ENCODE results near the gene ZFP36. TPM values are rescaled to one million over a fixed set of nuclear protein-coding genes. Genes with fewer than 3 reads are reported as not detected.

ZFP36 gene
- total and polyA plus RNA-seq, 3 experiments from 2014 or later = 32.8 to 355 (median 36.4) TPM

- no peak for DNase-seq
- H3K9me3 ChIP-seq (ENCODE audit: low read length) = no peaks in the 10 kb centered on the region
- H3K4me1 Mint-ChIP-seq = peaks cover 43 to 74% (median 59%) of the 10 kb centered on the region in 3 donors
- H3K9me3 Mint-ChIP-seq = no peaks in the 10 kb centered on the region
- H3K4me1 ChIP-seq (ENCODE audit: insufficient read depth, low read length) = peaks cover 71% of the 10 kb centered on the region
- H3K36me3 Mint-ChIP-seq = peaks cover 3 to 26% (median 5%) of the 10 kb centered on the region in 3 donors
- H3K4me3 ChIP-seq (ENCODE audit: low read length) = no peak overlapping the region
- ChIA-PET CTCF (interaction anchor here (8.9 kb wide), 1 partner anchor 12 kb away, joined by 207 read pairs; the partner anchor contains the start of gene PLEKHG2), POLR2A (interaction anchor here (2.3 to 3.7 kb wide), 3 partner anchors 8 to 12 kb away, joined by 17 to 96 read pairs (median 38); partner anchors contain the start of genes PLEKHG2 and ZFP36)
- H3K36me3 ChIP-seq (ENCODE audit: insufficient read depth, low read length) = peaks cover 12% of the 10 kb centered on the region
- H3K27me3 ChIP-seq (ENCODE audit: insufficient read depth, low read length, poor library complexity, severe bottlenecking) = no peaks in the 10 kb centered on the region
- peak overlapping the region in 6 of 7 donors; percentile 28 to 73 (median 64) for H3K4me3 Mint-ChIP-seq
- H3K27me3 Mint-ChIP-seq = no peaks in the 10 kb centered on the region
- H3K27ac Mint-ChIP-seq = peak overlapping the region; percentile 81 to 100 (median 98)
- H3K27ac ChIP-seq (ENCODE audit: low read depth, low read length) = no peak overlapping the region
Measured at GRCh38 chr19:39399668-39400050, 7.0 kb upstream of the ZFP36 start.

DNA sequence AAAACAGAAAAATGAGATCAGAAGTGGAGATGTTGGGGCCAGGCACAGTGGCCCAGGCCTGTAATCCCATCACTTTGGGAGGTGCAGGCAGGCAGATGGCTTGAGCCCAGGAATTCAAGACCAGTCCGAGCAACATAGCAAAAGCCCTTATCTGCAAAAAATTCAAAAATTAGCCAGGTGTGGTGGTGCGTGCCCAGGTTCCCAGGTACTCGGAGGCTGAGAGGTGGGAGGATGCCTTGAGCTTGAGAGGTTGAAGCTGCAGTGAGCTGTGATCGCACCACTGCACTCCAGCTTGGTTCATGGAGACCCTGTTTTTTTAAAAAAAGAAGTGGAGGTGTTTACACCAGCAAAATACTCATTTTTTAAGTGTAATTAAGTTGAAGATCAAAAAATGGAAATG is 6.6 kb upstream of the ZFP36 start:
- DNase-seq = no peak
- Histone ChIP-seq H3K27ac (ENCODE audit: low read depth, low read length) (no peak overlapping the region), H3K36me3 (ENCODE audit: insufficient read depth, low read length) (peaks cover 9% of the 10 kb centered on the region), H3K27me3 (ENCODE audit: insufficient read depth, low read length, poor library complexity, severe bottlenecking) (no peaks in the 10 kb centered on the region), H3K4me3 (ENCODE audit: low read length) (no peak overlapping the region), H3K9me3 (ENCODE audit: low read length) (no peaks in the 10 kb centered on the region), H3K4me1 (ENCODE audit: insufficient read depth, low read length) (peaks cover 75% of the 10 kb centered on the region)
- CTCF ChIA-PET = interaction anchor here (1.2 to 8.9 kb wide), 3 partner anchors 9 to 35 kb away, joined by 6 to 207 read pairs (median 7); partner anchors contain the start of genes MED29, PAF1, PLEKHG2 and RPS16
- H3K27ac Mint-ChIP-seq = peak overlapping the region; percentile 81 to 100 (median 99)
- POLR2A ChIA-PET = interaction anchor here (0.7 to 3.1 kb wide), 3 partner anchors 9 to 94 kb away, joined by 3 to 38 read pairs (median 17); partner anchors contain the start of gene PLEKHG2
- peaks cover 3 to 22% (median 4%) of the 10 kb centered on the region in 3 donors for H3K36me3 Mint-ChIP-seq
- no peaks in the 10 kb centered on the region for H3K9me3 Mint-ChIP-seq
- H3K4me1 Mint-ChIP-seq = peaks cover 44 to 76% (median 60%) of the 10 kb centered on the region in 3 donors
- peak overlapping the region in 6 of 7 donors; percentile 28 to 73 (median 64) for H3K4me3 Mint-ChIP-seq
- no peaks in the 10 kb centered on the region for H3K27me3 Mint-ChIP-seq

GRCh38 chr19:39401070-39401548 is 5.5 kb upstream of the ZFP36 start:
- peak overlapping the region; percentile 77 to 89 (median 80) for H3K4me3 Mint-ChIP-seq
- no peak for DNase-seq
- H3K9me3 Mint-ChIP-seq = no peaks in the 10 kb centered on the region
- CTCF ChIA-PET = interaction anchor here (0.8 to 8.9 kb wide), 6 partner anchors 10 to 279 kb away, joined by 3 to 207 read pairs (median 6); partner anchors contain the start of genes MED29, PAF1, PLEKHG2 and RPS16
- H3K36me3 ChIP-seq (ENCODE audit: insufficient read depth, low read length) = peaks cover 5% of the 10 kb centered on the region
- peaks cover 0 to 14% (median 0%) of the 10 kb centered on the region in 3 donors for H3K36me3 Mint-ChIP-seq
- peak overlapping the region; percentile 96 to 100 (median 99) for H3K27ac Mint-ChIP-seq
- H3K27me3 Mint-ChIP-seq = peaks cover 0 to 2% of the 10 kb centered on the region in 2 donors
- peaks cover 51 to 84% (median 68%) of the 10 kb centered on the region in 3 donors for H3K4me1 Mint-ChIP-seq
- no peaks in the 10 kb centered on the region for H3K9me3 ChIP-seq (ENCODE audit: low read length)
- H3K4me3 ChIP-seq (ENCODE audit: low read length) = peak overlapping the region; percentile 32
- no peaks in the 10 kb centered on the region for H3K27me3 ChIP-seq (ENCODE audit: insufficient read depth, low read length, poor library complexity, severe bottlenecking)
- H3K27ac ChIP-seq (ENCODE audit: low read depth, low read length) = peak overlapping the region; percentile 99
- POLR2A ChIA-PET = interaction anchor here (0.5 to 3.1 kb wide), 9 partner anchors 8 to 191 kb away, joined by 3 to 38 read pairs (median 5); partner anchors contain the start of genes MED29, PAF1, PLEKHG2 and RPS16
- peaks cover 86% of the 10 kb centered on the region for H3K4me1 ChIP-seq (ENCODE audit: insufficient read depth, low read length)

- H3K27ac ChIP-seq (ENCODE audit: low read depth, low read length) = peak overlapping the region; percentile 99
- peaks cover 5% of the 10 kb centered on the region for H3K36me3 ChIP-seq (ENCODE audit: insufficient read depth, low read length)
- H3K4me3 ChIP-seq (ENCODE audit: low read length) = peak overlapping the region; percentile 10
- POLR2A ChIA-PET = interaction anchor here (0.5 to 3.1 kb wide), 11 partner anchors 7 to 192 kb away, joined by 3 to 38 read pairs (median 4); partner anchors contain the start of genes MED29, PAF1, PLEKHG2 and RPS16
- Mint-ChIP-seq H3K4me3 (peak overlapping the region; percentile 77 to 89 (median 80)), H3K9me3 (peaks cover 0 to 1% (median 0%) of the 10 kb centered on the region in 5 donors), H3K27ac (peak overlapping the region; percentile 96 to 100 (median 99)), H3K4me1 (peaks cover 53 to 88% (median 71%) of the 10 kb centered on the region in 3 donors), H3K27me3 (peaks cover 0 to 3% of the 10 kb centered on the region in 2 donors), H3K36me3 (peaks cover 0 to 17% (median 0%) of the 10 kb centered on the region in 3 donors)
- H3K9me3 ChIP-seq (ENCODE audit: low read length) = no peaks in the 10 kb centered on the region
- H3K27me3 ChIP-seq (ENCODE audit: insufficient read depth, low read length, poor library complexity, severe bottlenecking) = no peaks in the 10 kb centered on the region
- DNase-seq = peak; percentile 81 to 96 (median 89)
- peaks cover 88% of the 10 kb centered on the region for H3K4me1 ChIP-seq (ENCODE audit: insufficient read depth, low read length)
- CTCF ChIA-PET = interaction anchor here (0.8 to 8.9 kb wide), 7 partner anchors 10 to 279 kb away, joined by 3 to 207 read pairs (median 6); partner anchors contain the start of genes MED29, PAF1, PLEKHG2 and RPS16
Measured at GRCh38 chr19:39401549-39402345, 4.9 kb upstream of the ZFP36 start.

GRCh38 chr19:39402346-39403300 is 4.0 kb upstream of the ZFP36 start:
- H3K27me3 ChIP-seq (ENCODE audit: insufficient read depth, low read length, poor library complexity, severe bottlenecking) = no peaks in the 10 kb centered on the region
- H3K9me3 Mint-ChIP-seq = peaks cover 0 to 6% (median 0%) of the 10 kb centered on the region in 5 donors
- peaks cover 84% of the 10 kb centered on the region for H3K4me1 ChIP-seq (ENCODE audit: insufficient read depth, low read length)
- peak; percentile 78 to 90 (median 84) for DNase-seq
- ChIA-PET CTCF (interaction anchor here (1.8 to 8.9 kb wide), 3 partner anchors 9 to 33 kb away, joined by 6 to 207 read pairs (median 7); partner anchors contain the start of genes MED29, PAF1, PLEKHG2 and RPS16), POLR2A (interaction anchor here (0.6 to 3.1 kb wide), 9 partner anchors 9 to 68 kb away, joined by 3 to 38 read pairs (median 5); partner anchors contain the start of genes MED29, PAF1, PLEKHG2 and RPS16)
- H3K4me3 Mint-ChIP-seq = peak overlapping the region; percentile 77 to 89 (median 80)
- peak overlapping the region; percentile 96 to 100 (median 99) for H3K27ac Mint-ChIP-seq
- peak overlapping the region; percentile 99 for H3K27ac ChIP-seq (ENCODE audit: low read depth, low read length)
- H3K4me3 ChIP-seq (ENCODE audit: low read length) = peak overlapping the region; percentile 87
- peaks cover 0 to 19% (median 2%) of the 10 kb centered on the region in 3 donors for H3K36me3 Mint-ChIP-seq
- peaks cover 0 to 9% of the 10 kb centered on the region in 2 donors for H3K27me3 Mint-ChIP-seq
- no peaks in the 10 kb centered on the region for H3K9me3 ChIP-seq (ENCODE audit: low read length)
- H3K36me3 ChIP-seq (ENCODE audit: insufficient read depth, low read length) = peaks cover 1% of the 10 kb centered on the region
- peaks cover 53 to 84% (median 68%) of the 10 kb centered on the region in 3 donors for H3K4me1 Mint-ChIP-seq

GRCh38 chr19:39403331-39404312 is 3.0 kb upstream of the ZFP36 start:
- H3K9me3 Mint-ChIP-seq = peaks cover 0 to 12% (median 1%) of the 10 kb centered on the region in 5 donors
- ChIA-PET POLR2A (interaction anchor here (1.0 to 1.8 kb wide), 4 partner anchors 9 to 32 kb away, joined by 4 to 6 read pairs (median 5); partner anchors contain the start of genes MED29, PAF1, PLEKHG2 and RPS16), CTCF (interaction anchor here (0.5 to 8.9 kb wide), 4 partner anchors 8 to 477 kb away, joined by 3 to 207 read pairs (median 4); partner anchors contain the start of genes MED29, PAF1 and PLEKHG2)
- H3K27me3 ChIP-seq (ENCODE audit: insufficient read depth, low read length, poor library complexity, severe bottlenecking) = no peaks in the 10 kb centered on the region
- DNase-seq = peak; percentile 93 to 99 (median 98)
- H3K36me3 Mint-ChIP-seq = peaks cover 9 to 25% (median 9%) of the 10 kb centered on the region in 3 donors
- H3K4me3 Mint-ChIP-seq = peak overlapping the region; percentile 77 to 89 (median 80)
- H3K9me3 ChIP-seq (ENCODE audit: low read length) = no peaks in the 10 kb centered on the region
- peaks cover 49 to 76% (median 64%) of the 10 kb centered on the region in 3 donors for H3K4me1 Mint-ChIP-seq
- H3K4me1 ChIP-seq (ENCODE audit: insufficient read depth, low read length) = peaks cover 74% of the 10 kb centered on the region
- peak overlapping the region; percentile 96 to 100 (median 99) for H3K27ac Mint-ChIP-seq
- H3K4me3 ChIP-seq (ENCODE audit: low read length) = peak overlapping the region; percentile 87
- peaks cover 0 to 18% of the 10 kb centered on the region in 2 donors for H3K27me3 Mint-ChIP-seq
- H3K27ac ChIP-seq (ENCODE audit: low read depth, low read length) = peak overlapping the region; percentile 99
- peaks cover 11% of the 10 kb centered on the region for H3K36me3 ChIP-seq (ENCODE audit: insufficient read depth, low read length)

Data from CD8-positive, alpha-beta memory T cell (primary cell).